ENCODE data around the gene GABBR2. TPM values are rescaled to one million over a fixed set of nuclear protein-coding genes. Genes with fewer than 3 reads are reported as not detected.

Gene GABBR2
- total and polyA plus RNA-seq, 9 of the 15 experiments (the other 6 are each of a cell fraction or from before 2014, with no cell fraction given): 0.15 to 1.9 (median 0.32) TPM

DNA sequence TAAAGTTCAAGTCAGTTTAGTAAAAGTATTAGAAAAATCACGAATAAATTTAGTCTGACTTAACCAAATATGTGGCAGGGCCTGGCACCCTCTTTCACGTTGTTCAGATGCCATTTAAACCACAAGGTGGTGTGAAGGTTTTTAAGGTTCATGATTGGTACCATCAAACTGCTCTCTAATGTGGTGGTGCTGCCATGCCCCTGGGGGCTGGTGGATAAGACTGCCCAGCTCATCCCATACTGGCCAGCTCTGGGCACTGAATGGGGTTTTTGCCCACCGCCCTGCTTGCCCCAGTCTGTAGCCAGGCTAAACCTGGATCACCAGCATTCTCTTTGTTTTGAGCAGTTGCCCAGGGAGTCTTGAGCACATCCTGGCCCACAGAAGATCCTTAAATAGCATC lies 159.3 kb downstream of the GABBR2 start:
- intact Hi-C loops (cut with micrococcal nuclease): no loop called here
- POLR2A ChIA-PET: interaction anchor here (1.7 kb wide), 1 partner anchor 8 kb away, joined by 5 read pairs; no protein-coding TSS in a partner anchor
- no peaks in the 10 kb centered on the region for H3K9me3 ChIP-seq (replicated peaks; ENCODE audit: control insufficient read depth, insufficient read depth, low read depth, low read length)
- no peaks in the 10 kb centered on the region; a peak in 1 of 5 replicates for H3K4me1 ChIP-seq (replicated peaks in 1 of 2; ENCODE audit: control insufficient read depth in 2 of 2, insufficient read depth in 2 of 2, low read length in 2 of 2)
- WGBS (ENCODE audit: insufficient coverage, low coverage, missing lambda C conversion rate): 4% methylated on average over 2 of the region's 3 CpGs
- no peaks in the 10 kb centered on the region for H3K36me3 ChIP-seq (ENCODE audit: control insufficient read depth, insufficient read depth, low read length)
- H3K79me2 ChIP-seq (ENCODE audit: control insufficient read depth, insufficient read depth, low read length): no peaks in the 10 kb centered on the region
- no peak overlapping the region for H3K4me3 ChIP-seq
- in situ Hi-C loops (cut with MboI): loop anchor here (25.0 kb wide), 1 partner anchor 237 kb away; no protein-coding TSS in a partner anchor
- CTCF ChIA-PET (ENCODE audit: low intra/inter-chr PET ratio): no interaction called here
- H3K9me1 ChIP-seq (ENCODE audit: control insufficient read depth, insufficient read depth, low read length): no peaks in the 10 kb centered on the region
- no peak overlapping the region for H3K9ac ChIP-seq (ENCODE audit: insufficient read depth in 1 of 2, low read depth in 2 of 2, low read length in 2 of 2)
- H2AFZ ChIP-seq (ENCODE audit: low read depth, low read length): no peak overlapping the region
- no peak for FAIRE-seq
- H4K20me1 ChIP-seq (replicated peaks; ENCODE audit: control insufficient read depth, insufficient read depth, low read length): no peaks in the 10 kb centered on the region
- no peaks in the 10 kb centered on the region; a peak in 1 of 5 replicates for H3K27me3 ChIP-seq (ENCODE audit: control insufficient read depth in 2 of 2, insufficient read depth in 2 of 2, low read length in 2 of 2)
- no peak for DNase-seq (ENCODE audit: extremely low read depth in 1 of 4, low spot score in 3 of 4)
- BruUV-seq (replicated peaks): no TSS peak
- no peak overlapping the region for H3K27ac ChIP-seq (ENCODE audit: extremely low read depth, low read depth, low read length)
- no peak for ATAC-seq
- H3K4me2 ChIP-seq (ENCODE audit: insufficient read depth, low read length): no peak overlapping the region
- TF ChIP-seq ZNF354B (CRISPR knock-in tag; IDR thresholded peaks at IDR 0.05) (no peak), CC2D1A (IDR thresholded peaks at IDR 0.05) (no peak), ZNF75A (CRISPR knock-in tag; IDR thresholded peaks at IDR 0.05) (no peak), SMARCA4 (IDR thresholded peaks at IDR 0.05) (no peak), PHF20 (IDR thresholded peaks at IDR 0.05; ENCODE audit: partially characterized antibody) (no peak), MNT (conservative IDR thresholded peaks at IDR 0.05) (no peak), BRF2 (IDR thresholded peaks at IDR 0.05; ENCODE audit: borderline replicate concordance, insufficient read depth, insufficient read length) (no peak), SP2 (IDR thresholded peaks at IDR 0.05; ENCODE audit: extremely low read depth, low read depth, low read length, poor library complexity, severe bottlenecking) (no peak), ILK (tag; IDR thresholded peaks at IDR 0.05; ENCODE audit: borderline replicate concordance, low read depth) (no peak), DEAF1 (CRISPR knock-in tag; IDR thresholded peaks at IDR 0.05) (no peak), ZNF507 (tag; conservative IDR thresholded peaks at IDR 0.05) (no peak), HDAC2 (IDR thresholded peaks at IDR 0.05) (no peak), MYBL2 (IDR thresholded peaks at IDR 0.05; ENCODE audit: low read depth) (no peak), MYBL2 (CRISPR knock-in tag; IDR thresholded peaks at IDR 0.05; ENCODE audit: borderline replicate concordance) (no peak), ZNF785 (CRISPR knock-in tag; IDR thresholded peaks at IDR 0.05) (no peak), DPF2 (IDR thresholded peaks at IDR 0.05) (no peak)
- TF ChIP-seq, protein P1, sequence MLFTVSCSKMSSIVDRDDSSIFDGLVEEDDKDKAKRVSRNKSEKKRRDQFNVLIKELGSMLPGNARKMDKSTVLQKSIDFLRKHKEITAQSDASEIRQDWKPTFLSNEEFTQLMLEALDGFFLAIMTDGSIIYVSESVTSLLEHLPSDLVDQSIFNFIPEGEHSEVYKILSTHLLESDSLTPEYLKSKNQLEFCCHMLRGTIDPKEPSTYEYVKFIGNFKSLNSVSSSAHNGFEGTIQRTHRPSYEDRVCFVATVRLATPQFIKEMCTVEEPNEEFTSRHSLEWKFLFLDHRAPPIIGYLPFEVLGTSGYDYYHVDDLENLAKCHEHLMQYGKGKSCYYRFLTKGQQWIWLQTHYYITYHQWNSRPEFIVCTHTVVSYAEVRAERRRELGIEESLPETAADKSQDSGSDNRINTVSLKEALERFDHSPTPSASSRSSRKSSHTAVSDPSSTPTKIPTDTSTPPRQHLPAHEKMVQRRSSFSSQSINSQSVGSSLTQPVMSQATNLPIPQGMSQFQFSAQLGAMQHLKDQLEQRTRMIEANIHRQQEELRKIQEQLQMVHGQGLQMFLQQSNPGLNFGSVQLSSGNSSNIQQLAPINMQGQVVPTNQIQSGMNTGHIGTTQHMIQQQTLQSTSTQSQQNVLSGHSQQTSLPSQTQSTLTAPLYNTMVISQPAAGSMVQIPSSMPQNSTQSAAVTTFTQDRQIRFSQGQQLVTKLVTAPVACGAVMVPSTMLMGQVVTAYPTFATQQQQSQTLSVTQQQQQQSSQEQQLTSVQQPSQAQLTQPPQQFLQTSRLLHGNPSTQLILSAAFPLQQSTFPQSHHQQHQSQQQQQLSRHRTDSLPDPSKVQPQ (CRISPR knock-in tag; IDR thresholded peaks at IDR 0.05; ENCODE audit: borderline replicate concordance): no peak

All from K562 (cell line).